ENCODE results near the gene NDST1. TPM values are rescaled to one million over a fixed set of nuclear protein-coding genes. Genes with fewer than 3 reads are reported as not detected.

The NDST1 gene
- total RNA-seq, 2 experiments from 2014 or later: 1.1 to 1.6 TPM

GRCh38 chr5:150544611-150545219, 36.8 kb downstream of the NDST1 start:
- H3K9me3 Mint-ChIP-seq: no peaks in the 10 kb centered on the region
- ChIA-PET POLR2A (no interaction called here), CTCF (interaction anchor here (0.6 to 1.5 kb wide), 5 partner anchors 13 to 176 kb away, joined by 3 to 5 read pairs (median 3); no protein-coding TSS in a partner anchor)
- H3K27ac ChIP-seq (ENCODE audit: low read depth in 1 of 2, low read length in 2 of 2): no peak overlapping the region
- no peaks in the 10 kb centered on the region for H3K27me3 Mint-ChIP-seq
- no peaks in the 10 kb centered on the region for H3K9me3 ChIP-seq (ENCODE audit: control insufficient read depth in 1 of 2, insufficient read depth in 1 of 2, low read length in 2 of 2)
- no peak overlapping the region for H3K4me3 Mint-ChIP-seq
- no peaks in the 10 kb centered on the region for H3K4me1 Mint-ChIP-seq (ENCODE audit: low read depth)
- H3K4me1 ChIP-seq (ENCODE audit: insufficient read depth, low read length): no peaks in the 10 kb centered on the region
- H3K36me3 ChIP-seq (ENCODE audit: insufficient read depth, low read length): no peaks in the 10 kb centered on the region
- ATAC-seq (ENCODE audit: poor library complexity) (peak; percentile 75), DNase-seq (peak; percentile 19 to 73 (median 44))
- no peak overlapping the region for H3K27ac Mint-ChIP-seq
- no peaks in the 10 kb centered on the region for H3K36me3 Mint-ChIP-seq (ENCODE audit: low read depth)
- TF ChIP-seq, protein P1, sequence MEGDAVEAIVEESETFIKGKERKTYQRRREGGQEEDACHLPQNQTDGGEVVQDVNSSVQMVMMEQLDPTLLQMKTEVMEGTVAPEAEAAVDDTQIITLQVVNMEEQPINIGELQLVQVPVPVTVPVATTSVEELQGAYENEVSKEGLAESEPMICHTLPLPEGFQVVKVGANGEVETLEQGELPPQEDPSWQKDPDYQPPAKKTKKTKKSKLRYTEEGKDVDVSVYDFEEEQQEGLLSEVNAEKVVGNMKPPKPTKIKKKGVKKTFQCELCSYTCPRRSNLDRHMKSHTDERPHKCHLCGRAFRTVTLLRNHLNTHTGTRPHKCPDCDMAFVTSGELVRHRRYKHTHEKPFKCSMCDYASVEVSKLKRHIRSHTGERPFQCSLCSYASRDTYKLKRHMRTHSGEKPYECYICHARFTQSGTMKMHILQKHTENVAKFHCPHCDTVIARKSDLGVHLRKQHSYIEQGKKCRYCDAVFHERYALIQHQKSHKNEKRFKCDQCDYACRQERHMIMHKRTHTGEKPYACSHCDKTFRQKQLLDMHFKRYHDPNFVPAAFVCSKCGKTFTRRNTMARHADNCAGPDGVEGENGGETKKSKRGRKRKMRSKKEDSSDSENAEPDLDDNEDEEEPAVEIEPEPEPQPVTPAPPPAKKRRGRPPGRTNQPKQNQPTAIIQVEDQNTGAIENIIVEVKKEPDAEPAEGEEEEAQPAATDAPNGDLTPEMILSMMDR (IDR thresholded peaks at IDR 0.05): peak; percentile 48
- no peaks in the 10 kb centered on the region for H3K27me3 ChIP-seq (ENCODE audit: control insufficient read depth in 1 of 2, insufficient read depth in 2 of 2, low read length in 2 of 2)
- intact Hi-C loops (cut with DNase I, micrococcal nuclease): loop anchor here in 1 of 2 experiments (5.0 kb wide), 1 partner anchor 87 kb away; no protein-coding TSS in a partner anchor
- no peak overlapping the region for H3K4me3 ChIP-seq (ENCODE audit: low read length)

- Histone ChIP-seq H3K4me1 (ENCODE audit: insufficient read depth, low read length) (no peaks in the 10 kb centered on the region), H3K27ac (ENCODE audit: low read depth in 1 of 2, low read length in 2 of 2) (no peak overlapping the region), H3K9me3 (ENCODE audit: control insufficient read depth in 1 of 2, insufficient read depth in 1 of 2, low read length in 2 of 2) (no peaks in the 10 kb centered on the region), H3K27me3 (ENCODE audit: control insufficient read depth in 1 of 2, insufficient read depth in 2 of 2, low read length in 2 of 2) (no peaks in the 10 kb centered on the region), H3K4me3 (ENCODE audit: low read length) (no peak overlapping the region), H3K36me3 (ENCODE audit: insufficient read depth, low read length) (no peaks in the 10 kb centered on the region)
- POLR2A ChIA-PET: no interaction called here
- no peak for DNase-seq
- intact Hi-C loops (cut with DNase I, micrococcal nuclease): no loop called here
- Mint-ChIP-seq H3K27ac (no peak overlapping the region), H3K9me3 (no peaks in the 10 kb centered on the region), H3K4me1 (ENCODE audit: low read depth) (no peaks in the 10 kb centered on the region), H3K4me3 (no peak overlapping the region), H3K27me3 (no peaks in the 10 kb centered on the region), H3K36me3 (ENCODE audit: low read depth) (no peaks in the 10 kb centered on the region)
- TF ChIP-seq, protein P1 (IDR thresholded peaks at IDR 0.05): no peak
- no peak for ATAC-seq (ENCODE audit: poor library complexity)
- CTCF ChIA-PET: interaction anchor here (0.6 to 1.5 kb wide), 4 partner anchors 12 to 176 kb away, joined by 3 to 5 read pairs (median 3); no protein-coding TSS in a partner anchor
These were observed 37.3 kb downstream of the NDST1 start for GRCh38 chr5:150545246-150545645.

DNA sequence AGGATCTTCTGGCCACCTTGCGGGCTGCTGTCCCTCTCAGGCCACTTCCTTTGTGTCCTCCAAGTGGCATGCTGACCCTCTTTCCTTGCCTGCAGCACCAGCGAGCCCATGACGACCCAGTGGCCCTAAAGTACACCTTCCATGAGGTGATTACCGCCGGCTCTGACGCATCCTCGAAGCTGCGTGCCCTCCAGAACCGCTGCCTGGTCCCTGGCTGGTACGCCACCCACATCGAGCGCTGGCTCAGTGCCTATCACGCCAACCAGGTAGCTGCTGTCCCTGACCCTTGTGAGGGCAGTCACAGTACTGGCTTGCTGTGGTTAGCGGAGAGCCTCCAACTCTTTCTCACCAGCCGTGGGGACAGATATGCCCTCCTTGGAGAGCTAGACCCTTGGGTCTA, 40.2 kb downstream of the NDST1 start:
- DNase-seq (no peak), ATAC-seq (ENCODE audit: poor library complexity) (no peak)
- no peaks in the 10 kb centered on the region for H3K4me1 Mint-ChIP-seq (ENCODE audit: low read depth)
- TF ChIP-seq, protein P1 (IDR thresholded peaks at IDR 0.05): no peak
- no peaks in the 10 kb centered on the region for H3K27me3 ChIP-seq (ENCODE audit: control insufficient read depth in 1 of 2, insufficient read depth in 2 of 2, low read length in 2 of 2)
- no peak overlapping the region for H3K27ac Mint-ChIP-seq
- intact Hi-C loops (cut with DNase I, micrococcal nuclease): no loop called here
- no peaks in the 10 kb centered on the region for H3K9me3 ChIP-seq (ENCODE audit: control insufficient read depth in 1 of 2, insufficient read depth in 1 of 2, low read length in 2 of 2)
- H3K27me3 Mint-ChIP-seq: no peaks in the 10 kb centered on the region
- ChIA-PET POLR2A (no interaction called here), CTCF (no interaction called here)
- no peak overlapping the region for H3K4me3 ChIP-seq (ENCODE audit: low read length)
- no peaks in the 10 kb centered on the region for H3K4me1 ChIP-seq (ENCODE audit: insufficient read depth, low read length)
- H3K36me3 ChIP-seq (ENCODE audit: insufficient read depth, low read length): no peaks in the 10 kb centered on the region
- no peak overlapping the region for H3K27ac ChIP-seq (ENCODE audit: low read depth in 1 of 2, low read length in 2 of 2)
- no peaks in the 10 kb centered on the region for H3K36me3 Mint-ChIP-seq (ENCODE audit: low read depth)
- H3K4me3 Mint-ChIP-seq: no peak overlapping the region
- H3K9me3 Mint-ChIP-seq: no peaks in the 10 kb centered on the region

Measured in CD4-positive, alpha-beta T cell (primary cell).